HepG2 (cell line): Measurements from ENCODE around the gene GNG13. TPM values are rescaled to one million over a fixed set of nuclear protein-coding genes. Genes with fewer than 3 reads are reported as not detected.

Experiments used
- ATAC-seq: fragments of 200-7000 bp; cut with Tn5 transposase; 3 replicates; pipeline ENCODE4 v1.9.1; 2020; ENCODE audit warnings: mild to moderate bottlenecking, moderate library complexity
- BruUV-seq: library from RNA; stranded (reverse); fragments of 400-500 nt; replicated peaks from 2 replicates; lab custom pipeline; 2021; lab: Mats Ljungman, UMichigan
- CTCF ChIA-PET: fragments of 300-600 bp; formaldehyde crosslinking; extraction: SDS; loops from one replicate; lab custom pipeline; 2021; ENCODE audit warnings: low total read pairs, inconsistent platforms, low intra/inter-chr PET ratio; lab: Yijun Ruan, JAX
- POLR2A ChIA-PET: fragments of 350-600 bp; sonication (Branson Sonifier 250); formaldehyde crosslinking; loops from one replicate; lab custom pipeline; 2020; ENCODE audit warnings: antibody characterized with exemption, inconsistent platforms; lab: Yijun Ruan, JAX
- DNase-seq: peaks from one replicate; pipeline ENCODE4 v3.0.0-alpha.2; 2015; ENCODE audit warnings: low spot score
- FAIRE-seq: peaks from 3 replicates; lab custom pipeline; 2011; peaks lifted over from hg19 to GRCh38; lab: Jason Lieb, UNC
- H2AFZ ChIP-seq: one replicate; pipeline ENCODE4 v1.6.1; 2011; ENCODE audit warnings: low read length, inconsistent platforms
- H3K27ac ChIP-seq: fragments of 300-600 bp; 3 replicates; pipeline ENCODE4 v1.8.0; 2011; ENCODE audit warnings: mixed run types, mild to moderate bottlenecking, mixed read lengths, low read length, inconsistent platforms; ENCODE audit not compliant: insufficient read depth; ENCODE audit errors: extremely low read length
- H3K27me3 ChIP-seq, 2 experiments: fragments of 200-600 bp in 1 of 2; 2 replicates in 1 of 2; 3 replicates in 1 of 2; pipeline versions ENCODE4 v1.6.0 to v1.8.0; 2011; ENCODE audit warnings: low read length in 2 of 2, mild to moderate bottlenecking in 2 of 2, moderate library complexity in 2 of 2, inconsistent platforms in 1 of 2; ENCODE audit not compliant: insufficient read depth in 2 of 2, control insufficient read depth in 1 of 2
- H3K36me3 ChIP-seq, 2 experiments: fragments of 200-600 bp in 1 of 2; replicated peaks in 1 of 2; 2 replicates in 1 of 2; 3 replicates in 1 of 2; pipeline versions ENCODE4 v1.5.1 to v1.8.0; 2011; ENCODE audit warnings: low read length in 2 of 2, inconsistent platforms in 1 of 2; ENCODE audit not compliant: insufficient read depth in 2 of 2, control insufficient read depth in 1 of 2
- H3K4me1 ChIP-seq: 2 replicates; pipeline ENCODE4 v1.5.1; 2012; ENCODE audit warnings: low read length, inconsistent platforms; ENCODE audit not compliant: insufficient read depth
- H3K4me2 ChIP-seq: 2 replicates; pipeline ENCODE4 v1.6.0; 2011; ENCODE audit warnings: low read depth, low read length, inconsistent platforms
- H3K4me3 ChIP-seq, 3 experiments: fragments of 200-600 bp in 1 of 3; sonication (generic), shearing (Covaris generic) in 1 of 3; replicated peaks in 1 of 3; 2 replicates each; pipeline ENCODE4 v1.5.1; 2011 to 2016; ENCODE audit warnings: low read length in 3 of 3, inconsistent platforms in 2 of 3, low read depth in 2 of 3, mild to moderate bottlenecking in 2 of 3, control low read depth in 1 of 3, mixed read lengths in 1 of 3; ENCODE audit not compliant: insufficient read depth in 1 of 3
- H3K79me2 ChIP-seq: one replicate; pipeline ENCODE4 v1.6.1; 2011; ENCODE audit warnings: low read length, inconsistent platforms; ENCODE audit not compliant: insufficient read depth
- H3K9ac ChIP-seq: 2 replicates; pipeline ENCODE4 v1.6.0; 2011; ENCODE audit warnings: mild to moderate bottlenecking, low read depth, low read length, inconsistent platforms; ENCODE audit not compliant: insufficient read depth
- H3K9me3 ChIP-seq: 2 replicates; pipeline ENCODE4 v1.5.1; 2012; ENCODE audit warnings: mild to moderate bottlenecking, low read length
- H4K20me1 ChIP-seq: 2 replicates; pipeline ENCODE4 v1.6.0; 2011; ENCODE audit warnings: inconsistent platforms, mild to moderate bottlenecking, low read length, moderate library complexity; ENCODE audit not compliant: insufficient read depth
- ATM ChIP-seq: fragments of 450-650 bp; IDR thresholded peaks from 2 replicates; pipeline ENCODE4 v1.7.1; 2017; ENCODE audit warnings: mild to moderate bottlenecking, borderline replicate concordance
- CEBPB ChIP-seq: IDR thresholded peaks from 2 replicates; pipeline ENCODE4 v1.6.1; 2011; ENCODE audit warnings: low read depth, low read length, improper control_type of control experiment, borderline replicate concordance
- PAX8 ChIP-seq: sonication (generic); formaldehyde crosslinking; IDR thresholded peaks from 2 replicates; pipeline ENCODE4 v1.8.0; 2022; ENCODE audit warnings: mild to moderate bottlenecking, missing genetic modification reagents, borderline replicate concordance
- PBX3 ChIP-seq: sonication (generic); formaldehyde crosslinking; IDR thresholded peaks from 2 replicates; pipeline ENCODE4 v1.8.1; 2023; ENCODE audit warnings: missing genetic modification reagents, inconsistent platforms, borderline replicate concordance
- RNF219 ChIP-seq: sonication (generic); formaldehyde crosslinking; IDR thresholded peaks from 2 replicates; pipeline ENCODE4 v1.5.0; 2020; ENCODE audit warnings: mild to moderate bottlenecking, missing genetic modification reagents
- U2AF2 ChIP-seq: fragments of 200-400 bp; formaldehyde crosslinking; IDR thresholded peaks from 2 replicates; pipeline ENCODE4 v1.6.1; 2017; ENCODE audit warnings: low read depth, mild to moderate bottlenecking, low read length
- ZNF10 ChIP-seq: sonication (generic); formaldehyde crosslinking; IDR thresholded peaks from 2 replicates; pipeline ENCODE4 v1.4.0; 2020; ENCODE audit warnings: mild to moderate bottlenecking, low read depth, missing genetic modification reagents, borderline replicate concordance
- ZNF432 ChIP-seq: sonication (generic); formaldehyde crosslinking; IDR thresholded peaks from 2 replicates; pipeline ENCODE4 v1.5.0; 2020; ENCODE audit warnings: missing genetic modification reagents, mild to moderate bottlenecking, borderline replicate concordance
- ZNF530 ChIP-seq: sonication (generic); formaldehyde crosslinking; IDR thresholded peaks from 2 replicates; pipeline ENCODE4 v1.5.0; 2020; ENCODE audit warnings: low read depth, mild to moderate bottlenecking, missing genetic modification reagents
- ZNF614 ChIP-seq: IDR thresholded peaks from 2 replicates; pipeline ENCODE4 v1.6.1; 2018; ENCODE audit warnings: missing biosample characterization, missing genetic modification reagents, inconsistent platforms, borderline replicate concordance
- WGBS: methylation state at CpG from one replicate; pipeline ENCODE4 v1.1.6; 2017; ENCODE audit warnings: low lambda C conversion rate; 5-methylcytosine and 5-hydroxymethylcytosine counted together
- in situ Hi-C: cut with HindIII; loops from 2 replicates; pipeline ENCODE4 v1.10.0; 2017; ENCODE audit warnings: low pct_unique_long_range_greater_than_20kb; ENCODE audit not compliant: extremely low pct_ligation_motif_present
- intact Hi-C: fragments of 100-400 bp; cut with micrococcal nuclease; formaldehyde crosslinking; loops from one replicate; pipeline ENCODE4 v1.10.0; 2022; ENCODE audit not compliant: unreplicated experiment
- polyA plus RNA-seq, 8 experiments: library from polyadenylated mRNA; depleted of rRNA in 3 of 8; stranded (reverse) in 7 of 8; unstranded in 1 of 8; fragments of >200 nt; fragmentation: Illumina TruSeq in 4 of 8; extraction: Trizol in 4 of 8; gene quantifications; 2 replicates each; pipeline versions ENCODE4 v1.2.1 to v1.2.3, GENCODE V29; 2011 to 2016; ENCODE audit warnings: low read depth in 4 of 8, missing spikeins in 1 of 8, mixed read lengths in 1 of 8; ENCODE audit not compliant: insufficient read depth in 1 of 8
- total RNA-seq, 5 experiments: library from RNA; depleted of rRNA; stranded (reverse); fragments of >200 nt; fragmentation: Illumina TruSeq; extraction: Trizol; gene quantifications; 2 replicates each; pipeline ENCODE4 v1.2.3, GENCODE V29; 2016; ENCODE audit warnings: low read depth in 1 of 5
- TF ChIP-seq, protein P1 (sequence below): sonication (generic); formaldehyde crosslinking; IDR thresholded peaks from 2 replicates; pipeline ENCODE4 v1.8.1; 2022; ENCODE audit warnings: mild to moderate bottlenecking, missing genetic modification reagents

The GNG13 gene
- total and polyA plus RNA-seq, 2 of the 13 experiments (the other 11 are each of a cell fraction or from before 2014, with no cell fraction given): not detected

DNA sequence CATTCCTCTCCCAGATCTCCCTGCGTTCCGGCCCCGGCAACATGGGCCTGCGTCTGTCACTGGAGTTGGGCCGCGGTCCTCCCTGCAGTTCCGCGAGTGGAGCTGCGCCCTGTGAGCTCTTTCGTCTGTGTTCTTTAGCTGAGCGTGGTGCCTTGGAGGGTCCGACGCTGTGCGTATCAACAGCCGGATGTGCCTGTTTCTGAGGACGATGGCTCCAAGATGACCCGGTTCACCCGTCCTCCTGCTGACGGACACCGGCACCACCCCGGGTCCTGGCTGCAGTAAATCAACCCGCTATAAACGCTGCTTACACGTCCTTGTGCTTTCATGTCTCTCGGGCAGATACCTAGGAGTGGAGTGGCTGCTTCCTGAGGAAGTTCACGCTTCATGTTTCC, 44.8 kb upstream of the GNG13 start:
- TF ChIP-seq RNF219 (no peak), ATM (no peak), U2AF2 (no peak), PBX3 (CRISPR knock-in tag) (no peak), ZNF614 (CRISPR knock-in tag) (no peak), ZNF530 (CRISPR knock-in tag) (no peak), ZNF432 (no peak), CEBPB (no peak), PAX8 (no peak), ZNF10 (CRISPR knock-in tag) (no peak)
- TF ChIP-seq, protein P1, sequence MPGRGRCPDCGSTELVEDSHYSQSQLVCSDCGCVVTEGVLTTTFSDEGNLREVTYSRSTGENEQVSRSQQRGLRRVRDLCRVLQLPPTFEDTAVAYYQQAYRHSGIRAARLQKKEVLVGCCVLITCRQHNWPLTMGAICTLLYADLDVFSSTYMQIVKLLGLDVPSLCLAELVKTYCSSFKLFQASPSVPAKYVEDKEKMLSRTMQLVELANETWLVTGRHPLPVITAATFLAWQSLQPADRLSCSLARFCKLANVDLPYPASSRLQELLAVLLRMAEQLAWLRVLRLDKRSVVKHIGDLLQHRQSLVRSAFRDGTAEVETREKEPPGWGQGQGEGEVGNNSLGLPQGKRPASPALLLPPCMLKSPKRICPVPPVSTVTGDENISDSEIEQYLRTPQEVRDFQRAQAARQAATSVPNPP (CRISPR knock-in tag): no peak
- TF ChIP-seq, all 625 proteins: peak for 0
- ChIA-PET POLR2A (no interaction called here), CTCF (no interaction called here)
- no TSS peak for BruUV-seq
- Histone ChIP-seq H3K79me2 (no peaks in the 10 kb centered on the region), H3K9ac (no peak overlapping the region), H3K36me3 (no peaks in the 10 kb centered on the region), H2AFZ (no peak overlapping the region), H3K9me3 (peaks cover 5% of the 10 kb centered on the region; the same call in 1 of the 2 replicates), H3K4me2 (no peak overlapping the region), H3K4me1 (no peaks in the 10 kb centered on the region), H4K20me1 (no peaks in the 10 kb centered on the region), H3K27ac (no peak overlapping the region), H3K27me3 (peaks cover 10 to 52% of the 10 kb centered on the region in 2 experiments), H3K4me3 (no peak overlapping the region)
- in situ Hi-C loops: no loop called here
- intact Hi-C loops: no loop called here
- 79% methylated on average over 8 of the region's 26 CpGs for WGBS
- FAIRE-seq (no peak), ATAC-seq (no peak), DNase-seq (no peak)
